Type B pancreatic cell (in vitro differentiated cells): ENCODE measurements around the gene TTC22. TPM values are rescaled to one million over a fixed set of nuclear protein-coding genes. Genes with fewer than 3 reads are reported as not detected.
A peak's percentile ranks its signal among the peaks of the same experiment; 100 is the strongest.

Source experiments
- DNase-seq: peaks from one replicate; pipeline ENCODE4 v3.0.0; 2021; ENCODE audit warnings: mixed read lengths; ENCODE audit not compliant: unreplicated experiment; ENCODE audit errors: extremely low spot score
- H3K27ac Mint-ChIP-seq: 2 replicates; pipeline ENCODE4 v1.8.0; 2021; ENCODE audit warnings: mild to moderate bottlenecking, mixed read lengths
- H3K27me3 Mint-ChIP-seq: 2 replicates; pipeline ENCODE4 v1.8.0; 2021; ENCODE audit warnings: mixed read lengths
- H3K36me3 Mint-ChIP-seq: 2 replicates; pipeline ENCODE4 v1.8.0; 2021; ENCODE audit warnings: mixed read lengths
- H3K4me1 Mint-ChIP-seq: one replicate; pipeline ENCODE4 v1.8.0; 2021; ENCODE audit warnings: mixed read lengths; ENCODE audit not compliant: unreplicated experiment
- H3K4me3 Mint-ChIP-seq: 2 replicates; pipeline ENCODE4 v1.8.0; 2021; ENCODE audit warnings: mild to moderate bottlenecking, mixed read lengths
- H3K9me3 Mint-ChIP-seq: 2 replicates; pipeline ENCODE4 v1.8.0; 2021; ENCODE audit warnings: mixed read lengths
- total RNA-seq: library from RNA; stranded (reverse); gene quantifications from 2 replicates; pipeline ENCODE4 v1.2.1, GENCODE V29; 2021; ENCODE audit warnings: low replicate concordance
- TF ChIP-seq, protein P1 (sequence below): fragments of 200-600 bp; sonication (generic); conservative IDR thresholded peaks from 2 replicates; pipeline ENCODE4 v1.5.0; 2021; ENCODE audit warnings: antibody characterized with exemption, mild to moderate bottlenecking

TTC22 gene
- total RNA-seq, 1 donor from 2014 or later: 7.0 TPM

DNA sequence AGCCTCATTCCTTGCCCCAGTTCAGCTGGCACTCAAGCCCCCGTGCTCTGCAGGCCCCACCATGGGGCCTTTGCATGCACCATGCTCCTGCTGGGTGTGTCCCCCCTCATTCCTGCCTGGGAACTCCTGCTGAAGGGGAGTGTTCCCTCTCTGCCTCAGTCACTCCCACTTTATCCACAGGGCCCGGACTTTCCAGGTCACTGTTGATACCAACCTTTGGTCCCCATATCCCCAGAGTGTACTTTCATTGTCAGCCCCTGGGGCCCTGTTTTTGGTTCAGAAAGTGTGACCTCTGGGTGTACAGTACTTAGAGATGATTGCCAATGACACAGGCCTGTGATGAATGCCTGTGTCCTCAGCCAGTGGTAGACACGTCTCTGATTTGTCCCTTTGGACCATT, 2.9 kb downstream of the TTC22 start:
- no peaks in the 10 kb centered on the region for H3K36me3 Mint-ChIP-seq
- H3K4me3 Mint-ChIP-seq: no peak overlapping the region
- peaks cover 17% of the 10 kb centered on the region for H3K27me3 Mint-ChIP-seq
- H3K9me3 Mint-ChIP-seq: no peaks in the 10 kb centered on the region
- TF ChIP-seq, protein P1, sequence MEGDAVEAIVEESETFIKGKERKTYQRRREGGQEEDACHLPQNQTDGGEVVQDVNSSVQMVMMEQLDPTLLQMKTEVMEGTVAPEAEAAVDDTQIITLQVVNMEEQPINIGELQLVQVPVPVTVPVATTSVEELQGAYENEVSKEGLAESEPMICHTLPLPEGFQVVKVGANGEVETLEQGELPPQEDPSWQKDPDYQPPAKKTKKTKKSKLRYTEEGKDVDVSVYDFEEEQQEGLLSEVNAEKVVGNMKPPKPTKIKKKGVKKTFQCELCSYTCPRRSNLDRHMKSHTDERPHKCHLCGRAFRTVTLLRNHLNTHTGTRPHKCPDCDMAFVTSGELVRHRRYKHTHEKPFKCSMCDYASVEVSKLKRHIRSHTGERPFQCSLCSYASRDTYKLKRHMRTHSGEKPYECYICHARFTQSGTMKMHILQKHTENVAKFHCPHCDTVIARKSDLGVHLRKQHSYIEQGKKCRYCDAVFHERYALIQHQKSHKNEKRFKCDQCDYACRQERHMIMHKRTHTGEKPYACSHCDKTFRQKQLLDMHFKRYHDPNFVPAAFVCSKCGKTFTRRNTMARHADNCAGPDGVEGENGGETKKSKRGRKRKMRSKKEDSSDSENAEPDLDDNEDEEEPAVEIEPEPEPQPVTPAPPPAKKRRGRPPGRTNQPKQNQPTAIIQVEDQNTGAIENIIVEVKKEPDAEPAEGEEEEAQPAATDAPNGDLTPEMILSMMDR: no peak
- peak overlapping the region; percentile 82 for H3K27ac Mint-ChIP-seq
- DNase-seq: no peak
- peaks cover 9% of the 10 kb centered on the region for H3K4me1 Mint-ChIP-seq

DNA sequence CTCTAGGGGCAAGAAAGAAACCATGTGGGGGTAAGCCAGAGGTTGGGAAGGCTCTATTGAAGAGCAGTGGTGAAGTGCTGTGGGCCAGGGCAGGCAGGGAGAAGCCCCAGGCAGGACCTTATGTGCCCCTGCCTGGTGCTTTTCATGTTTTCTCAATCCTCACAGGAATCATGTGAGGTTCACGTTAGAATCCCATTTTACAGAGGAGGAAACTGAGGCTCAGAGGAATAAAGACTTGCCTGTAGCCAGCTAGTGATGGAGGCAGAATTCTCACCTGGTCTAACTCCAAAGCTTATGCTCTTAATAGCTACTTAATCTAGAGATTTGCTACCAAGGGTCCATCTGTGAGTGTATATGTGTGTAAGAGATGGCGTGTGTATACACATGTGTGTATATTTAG, 4.2 kb downstream of the TTC22 start:
- Mint-ChIP-seq H3K4me1 (peaks cover 16% of the 10 kb centered on the region), H3K36me3 (no peaks in the 10 kb centered on the region), H3K27me3 (peaks cover 11% of the 10 kb centered on the region), H3K27ac (peak overlapping the region; percentile 59), H3K9me3 (no peaks in the 10 kb centered on the region), H3K4me3 (no peak overlapping the region)
- TF ChIP-seq, protein P1: no peak
- DNase-seq: no peak

DNA sequence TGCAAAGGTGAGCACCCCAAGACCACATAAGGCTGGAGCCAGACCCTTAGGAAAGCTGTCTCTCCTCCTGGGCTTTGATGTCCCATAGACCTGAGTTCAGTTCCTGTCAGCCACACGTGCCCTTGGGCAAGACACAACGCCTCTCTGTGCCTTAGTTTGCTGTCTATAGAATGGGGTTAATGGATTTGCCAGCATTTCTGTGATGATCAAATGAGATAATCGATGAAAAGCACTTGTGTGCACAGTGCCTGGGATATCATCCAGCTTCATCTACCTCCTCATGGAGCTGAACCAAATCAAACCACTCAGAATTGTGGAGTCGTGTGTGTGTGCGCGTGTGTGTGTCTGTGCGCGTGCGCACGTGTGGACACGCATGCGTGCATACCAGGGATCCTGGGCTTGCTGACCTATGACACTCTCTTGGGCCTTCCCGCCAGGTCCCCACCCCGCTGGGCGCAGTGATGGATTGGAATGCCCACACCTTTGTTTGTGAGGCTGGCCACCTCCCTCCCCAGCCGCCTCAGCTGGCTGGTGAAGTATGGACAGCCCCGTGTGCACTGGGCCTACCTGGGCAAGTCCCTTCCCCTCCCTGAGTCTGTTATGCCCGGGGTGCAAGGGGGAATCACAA, 5.2 kb downstream of the TTC22 start:
- H3K27ac Mint-ChIP-seq: peak overlapping the region; percentile 97
- DNase-seq: no peak
- no peaks in the 10 kb centered on the region for H3K9me3 Mint-ChIP-seq
- H3K27me3 Mint-ChIP-seq: peaks cover 6% of the 10 kb centered on the region
- H3K36me3 Mint-ChIP-seq: no peaks in the 10 kb centered on the region
- TF ChIP-seq, protein P1: no peak
- H3K4me3 Mint-ChIP-seq: peak overlapping the region; percentile 3
- peaks cover 16% of the 10 kb centered on the region for H3K4me1 Mint-ChIP-seq

DNA sequence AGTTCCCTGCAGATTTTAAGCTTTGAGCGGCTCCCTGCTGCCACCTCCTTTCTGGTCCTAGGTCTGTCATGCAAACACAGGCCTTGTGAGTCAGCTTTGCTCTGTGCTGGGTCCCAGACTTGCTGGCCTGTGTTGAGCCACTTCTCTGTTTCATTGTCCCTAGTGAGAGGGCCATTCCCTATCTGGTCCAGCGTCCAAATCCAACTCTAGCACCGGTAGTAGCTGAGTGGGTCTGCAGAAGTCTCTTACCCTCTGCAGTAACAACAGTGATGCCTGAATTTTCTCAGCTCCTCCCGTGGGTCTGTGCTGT, 5.8 kb downstream of the TTC22 start:
- DNase-seq: no peak
- TF ChIP-seq, protein P1: no peak
- no peak overlapping the region for H3K4me3 Mint-ChIP-seq
- H3K36me3 Mint-ChIP-seq: no peaks in the 10 kb centered on the region
- H3K27me3 Mint-ChIP-seq: peaks cover 6% of the 10 kb centered on the region
- peak overlapping the region; percentile 97 for H3K27ac Mint-ChIP-seq
- H3K9me3 Mint-ChIP-seq: no peaks in the 10 kb centered on the region
- peaks cover 16% of the 10 kb centered on the region for H3K4me1 Mint-ChIP-seq

DNA sequence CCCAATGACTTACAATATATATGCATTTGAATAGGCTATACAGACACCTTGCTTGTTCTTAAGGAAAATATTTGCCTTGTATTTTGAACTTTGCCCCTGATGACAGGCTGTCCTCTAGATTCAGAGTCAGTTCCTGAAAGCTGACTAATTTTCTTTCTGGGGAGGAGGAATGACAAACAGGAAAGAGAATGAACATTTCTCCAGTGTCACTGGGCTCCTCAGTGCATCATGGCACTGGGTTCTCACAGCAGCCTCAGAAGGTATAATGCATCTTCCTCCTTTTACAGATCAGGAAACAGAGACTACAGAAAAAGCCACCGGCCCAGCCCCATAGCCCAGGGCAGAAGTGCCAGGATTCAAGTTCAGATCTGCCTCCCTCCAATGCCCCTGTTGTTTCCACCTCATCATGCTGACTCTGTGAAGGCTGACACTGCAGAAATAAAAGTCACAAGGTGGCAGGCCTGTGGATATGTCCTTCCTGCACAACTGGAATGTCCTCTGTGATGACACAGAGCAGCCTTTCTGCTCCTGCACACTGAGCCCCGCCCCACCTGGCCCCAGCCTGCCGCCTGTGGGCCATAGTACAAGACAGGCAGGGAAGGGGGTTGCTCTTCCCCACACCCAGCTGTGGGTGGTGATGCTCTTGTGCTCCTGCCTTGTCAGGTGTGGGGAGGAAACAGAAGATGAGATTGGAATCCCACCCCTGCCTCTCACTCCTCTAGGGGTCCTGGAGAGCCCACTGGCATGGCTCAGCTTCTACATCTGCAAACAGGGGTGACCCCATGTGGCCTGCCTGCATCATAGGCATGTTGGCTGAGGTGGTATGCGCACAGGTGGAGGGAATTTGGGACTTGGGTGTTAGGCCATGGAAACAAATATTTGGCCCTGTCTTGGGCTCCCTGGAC, 6.4 kb downstream of the TTC22 start:
- Mint-ChIP-seq H3K27me3 (peaks cover under 1% of the 10 kb centered on the region), H3K4me3 (peak overlapping the region; percentile 59), H3K9me3 (no peaks in the 10 kb centered on the region), H3K27ac (peak overlapping the region; percentile 97), H3K4me1 (peaks cover 12% of the 10 kb centered on the region), H3K36me3 (no peaks in the 10 kb centered on the region)
- TF ChIP-seq, protein P1: no peak
- no peak for DNase-seq
